GM12878 (cell line): ENCODE results near the gene ANKRD11. TPM values are rescaled to one million over a fixed set of nuclear protein-coding genes. Genes with fewer than 3 reads are reported as not detected.

Experiments used
- BCL3 ChIP-seq: IDR thresholded peaks from 2 replicates; pipeline ENCODE4 v1.6.1; 2011; ENCODE audit warnings: borderline replicate concordance, low read depth, mild to moderate bottlenecking, moderate library complexity, low read length; ENCODE audit not compliant: insufficient read depth, poor library complexity, severe bottlenecking
- CBX3 ChIP-seq: fragments of 200-600 bp; sonication (generic); IDR thresholded peaks from 2 replicates; pipeline ENCODE4 v1.6.1; 2016; ENCODE audit warnings: low read depth, borderline replicate concordance
- CREM ChIP-seq: IDR thresholded peaks from 2 replicates; pipeline ENCODE4 v1.6.1; 2014; ENCODE audit warnings: antibody characterized with exemption, low read depth
- DPF2 ChIP-seq: fragments of 450-650 bp; IDR thresholded peaks from 2 replicates; pipeline ENCODE4 v1.6.1; 2017; ENCODE audit warnings: mild to moderate bottlenecking
- E4F1 ChIP-seq: fragments of 450-650 bp; IDR thresholded peaks from 2 replicates; pipeline ENCODE4 v1.6.1; 2018; ENCODE audit warnings: borderline replicate concordance, mild to moderate bottlenecking; ENCODE audit not compliant: partially characterized antibody
- EGR1 ChIP-seq, 2 experiments: IDR thresholded peaks; 1 replicate in 1 of 2; 2 replicates in 1 of 2; pipeline ENCODE4 v1.6.1; 2011 to 2012; ENCODE audit warnings: low read depth in 2 of 2, low read length in 2 of 2, borderline replicate concordance in 1 of 2, mild to moderate bottlenecking in 1 of 2, moderate library complexity in 1 of 2
- HSF1 ChIP-seq: fragments of 150-350 bp; IDR thresholded peaks from 2 replicates; pipeline ENCODE4 v1.6.1; 2014; ENCODE audit warnings: mild to moderate bottlenecking, low read depth, low read length
- MAX ChIP-seq: IDR thresholded peaks from 2 replicates; pipeline ENCODE4 v1.6.1; 2012; ENCODE audit warnings: low read depth, low read length, improper control_type of control experiment
- MEF2B ChIP-seq: fragments of 450-650 bp; IDR thresholded peaks from 2 replicates; pipeline ENCODE4 v1.6.1; 2018; ENCODE audit warnings: mild to moderate bottlenecking, moderate library complexity; ENCODE audit not compliant: partially characterized antibody, poor library complexity, severe bottlenecking
- NFYB ChIP-seq: IDR thresholded peaks from 2 replicates; pipeline ENCODE4 v1.6.1; 2011; ENCODE audit warnings: low read depth, mild to moderate bottlenecking, low read length, improper control_type of control experiment, moderate library complexity; ENCODE audit not compliant: insufficient read depth
- PBX3 ChIP-seq: IDR thresholded peaks from 2 replicates; pipeline ENCODE4 v1.6.1; 2011; ENCODE audit warnings: mild to moderate bottlenecking, low read depth, low read length, moderate library complexity; ENCODE audit not compliant: insufficient replicate concordance
- SKIL ChIP-seq: fragments of 450-650 bp; IDR thresholded peaks from 2 replicates; pipeline ENCODE4 v1.6.1; 2017; ENCODE audit warnings: mild to moderate bottlenecking, low read depth, inconsistent platforms; ENCODE audit not compliant: poor library complexity, severe bottlenecking
- SMARCA5 ChIP-seq: fragments of 450-650 bp; IDR thresholded peaks from 2 replicates; pipeline ENCODE4 v1.6.1; 2017; ENCODE audit warnings: mild to moderate bottlenecking
- SREBF2 ChIP-seq: IDR thresholded peaks from 2 replicates; pipeline ENCODE4 v1.6.1; 2012; ENCODE audit warnings: mild to moderate bottlenecking, low read length
- TCF12 ChIP-seq: IDR thresholded peaks from 2 replicates; pipeline ENCODE4 v1.6.1; 2011; ENCODE audit warnings: low read depth, mild to moderate bottlenecking, low read length
- YY1 ChIP-seq: IDR thresholded peaks from 2 replicates; pipeline ENCODE4 v1.6.1; 2011; ENCODE audit warnings: low read depth, mild to moderate bottlenecking, low read length
- ZBTB11 ChIP-seq: fragments of 450-650 bp; formaldehyde crosslinking; IDR thresholded peaks from 2 replicates; pipeline ENCODE4 v1.5.0; 2022; ENCODE audit warnings: mild to moderate bottlenecking, missing genetic modification characterization
- polyA plus RNA-seq, 11 experiments: library from polyadenylated mRNA; depleted of rRNA in 4 of 11; unstranded in 6 of 11; stranded (reverse) in 5 of 11; fragments of >200 nt; fragmentation: Nextera tagmentation in 4 of 11; fragmentation: Illumina TruSeq in 1 of 11; extraction: Ambion mirVana in 4 of 11; extraction: Trizol in 1 of 11; gene quantifications; 1 replicate in 1 of 11; 2 replicates in 10 of 11; pipeline versions ENCODE4 v1.2.1 to v1.2.3, GENCODE V29; 2011 to 2016; ENCODE audit warnings: inconsistent platforms in 2 of 11, missing spikeins in 2 of 11, low read depth in 1 of 11
- total RNA-seq, 4 experiments: library from RNA; depleted of rRNA in 3 of 4; stranded (reverse); fragments of >200 nt in 3 of 4; fragmentation: Illumina TruSeq in 1 of 4; extraction: Trizol in 1 of 4; gene quantifications; 2 replicates each; pipeline versions ENCODE4 v1.2.1 to v1.2.3, GENCODE V29; 2013 to 2021

ANKRD11 gene
- total and polyA plus RNA-seq, 10 of the 15 experiments (the other 5 are each of a cell fraction or from before 2014, with no cell fraction given), result 5.1 to 103 (median 27.4) TPM

GRCh38 chr16:89422527-89422904 lies 67.8 kb downstream of the ANKRD11 start (continued):
- TF ChIP-seq SKIL, result peak; percentile 95
- no peak for TF ChIP-seq MAX
- TF ChIP-seq DPF2, result no peak
- TF ChIP-seq SREBF2, result no peak
- TF ChIP-seq EGR1 (IDR thresholded peaks at IDR 0.05; ENCODE audit: borderline replicate concordance in 1 of 2, low read depth in 2 of 2, low read length in 2 of 2), result 0 out of 3 replicates have a peak, but pooled peaks of 1 of the 2 experiments have one; percentile 37
- TF ChIP-seq CBX3, result no peak
- no peak for TF ChIP-seq SMARCA5
- peak; percentile 58 for TF ChIP-seq BCL3
- peak; percentile 84 for TF ChIP-seq MEF2B
- no peak for TF ChIP-seq ZBTB11 (CRISPR knock-in tag)
- TF ChIP-seq E4F1, result no peak
- TF ChIP-seq NFYB, result no peak
- TF ChIP-seq PBX3, result no peak
- TF ChIP-seq CREM, result peak; percentile 71
- TF ChIP-seq HSF1, result no peak
- no peak for TF ChIP-seq YY1
- 0 out of 2 replicates have a peak, but pooled peaks have one; percentile 37 for TF ChIP-seq TCF12
